OCI-LY3 (cell line): Measurements from ENCODE around the gene ELL3.

Experiments used
- EZH2phosphoT487 ChIP-seq: fragments of 200-600 bp; shearing (Covaris generic); IDR thresholded peaks from 2 replicates; pipeline ENCODE4 v1.6.1; 2018; ENCODE audit warnings: antibody characterized with exemption, mixed run types, low read depth
- TF ChIP-seq, protein P1 (sequence below): fragments of 200-600, 300-600 bp; sonication (generic); IDR thresholded peaks from 2 replicates; pipeline ENCODE4 v1.5.1; 2014; ENCODE audit warnings: antibody characterized with exemption, low read length, low read depth

- TF ChIP-seq, protein P1, sequence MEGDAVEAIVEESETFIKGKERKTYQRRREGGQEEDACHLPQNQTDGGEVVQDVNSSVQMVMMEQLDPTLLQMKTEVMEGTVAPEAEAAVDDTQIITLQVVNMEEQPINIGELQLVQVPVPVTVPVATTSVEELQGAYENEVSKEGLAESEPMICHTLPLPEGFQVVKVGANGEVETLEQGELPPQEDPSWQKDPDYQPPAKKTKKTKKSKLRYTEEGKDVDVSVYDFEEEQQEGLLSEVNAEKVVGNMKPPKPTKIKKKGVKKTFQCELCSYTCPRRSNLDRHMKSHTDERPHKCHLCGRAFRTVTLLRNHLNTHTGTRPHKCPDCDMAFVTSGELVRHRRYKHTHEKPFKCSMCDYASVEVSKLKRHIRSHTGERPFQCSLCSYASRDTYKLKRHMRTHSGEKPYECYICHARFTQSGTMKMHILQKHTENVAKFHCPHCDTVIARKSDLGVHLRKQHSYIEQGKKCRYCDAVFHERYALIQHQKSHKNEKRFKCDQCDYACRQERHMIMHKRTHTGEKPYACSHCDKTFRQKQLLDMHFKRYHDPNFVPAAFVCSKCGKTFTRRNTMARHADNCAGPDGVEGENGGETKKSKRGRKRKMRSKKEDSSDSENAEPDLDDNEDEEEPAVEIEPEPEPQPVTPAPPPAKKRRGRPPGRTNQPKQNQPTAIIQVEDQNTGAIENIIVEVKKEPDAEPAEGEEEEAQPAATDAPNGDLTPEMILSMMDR = no peak
- TF ChIP-seq EZH2phosphoT487 = no peak
Observed at GRCh38 chr15:43779016-43779415, 2.2 kb upstream of the ELL3 start.
